Activated CD8-positive, alpha-beta memory T cell treated with anti-CD3 and anti-CD28 coated beads for 36 hours (primary cell): Measurements from ENCODE around the gene THADA. TPM values are rescaled to one million over a fixed set of nuclear protein-coding genes. Genes with fewer than 3 reads are reported as not detected.
"Not testable (repeated sequence)": the region's sequence is repeated elsewhere in the genome, so short reads cannot be mapped to it uniquely, and the experiment has no call there.

Source experiments
- CTCF ChIA-PET: fragments of 350-600 bp; sonication (Branson Sonifier 250); formaldehyde crosslinking; loops from one replicate; lab custom pipeline; 2021; ENCODE audit warnings: antibody characterized with exemption; lab: Charles Lee
- POLR2A ChIA-PET: fragments of 350-600 bp; sonication (Branson Sonifier 250); formaldehyde crosslinking; loops from one replicate; lab custom pipeline; 2021; ENCODE audit warnings: antibody characterized with exemption; lab: Charles Lee
- total RNA-seq, 2 experiments: library from RNA; stranded (reverse); gene quantifications; one replicate each; pipeline ENCODE4 v1.2.3, GENCODE V29; 2021

THADA gene
- total RNA-seq, 2 experiments from 2014 or later, result 52.7 to 54.2 TPM

DNA sequence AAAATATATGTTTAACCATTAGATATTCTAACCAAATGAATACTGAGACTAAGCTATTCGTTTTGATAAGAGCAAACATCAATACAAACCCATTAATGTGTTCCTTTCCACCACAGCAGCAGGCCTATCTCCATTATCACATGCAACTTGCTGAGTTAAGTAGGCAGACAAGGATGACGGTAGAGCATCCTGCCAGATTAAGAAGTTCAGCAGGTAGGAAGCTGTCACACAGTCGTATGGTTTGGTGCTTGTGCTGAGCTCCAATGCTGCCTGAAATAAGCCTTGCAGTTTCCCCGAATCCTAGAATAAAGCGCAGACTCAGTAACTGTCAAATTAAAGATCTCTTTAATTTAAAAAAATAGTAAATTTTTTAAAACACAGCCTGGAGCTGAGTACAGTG lies 39.6 kb downstream of the THADA start:
- CTCF ChIA-PET, result interaction anchor here (0.9 kb wide), 1 partner anchor 89 kb away, joined by 4 read pairs; no protein-coding TSS in a partner anchor
- POLR2A ChIA-PET, result interaction anchor here (0.6 kb wide), 1 partner anchor 23 kb away, joined by 9 read pairs; no protein-coding TSS in a partner anchor

DNA sequence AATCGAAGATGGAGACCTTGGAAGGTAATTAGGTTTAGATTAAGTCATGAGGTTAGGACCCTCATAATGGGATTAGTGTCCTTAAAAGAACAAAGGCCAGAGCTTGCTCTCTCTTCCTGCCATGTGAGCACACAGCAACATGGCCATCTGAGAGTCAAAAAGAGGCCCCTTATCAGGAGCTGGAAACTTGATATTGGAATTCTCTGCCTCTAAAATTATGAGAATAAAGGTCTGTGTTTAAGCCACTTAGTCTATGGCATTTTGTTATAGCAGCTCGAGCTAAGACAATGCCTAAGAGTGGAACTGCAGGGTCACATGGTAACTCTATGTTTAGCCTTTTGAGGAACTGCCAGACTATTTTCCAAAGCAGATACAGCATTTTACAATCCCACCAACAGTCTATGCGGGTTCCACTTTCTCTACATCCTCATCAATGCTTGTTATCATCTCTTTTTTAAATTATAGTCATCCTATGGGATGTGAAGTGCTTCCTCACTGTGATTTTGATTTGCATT lies 42.4 kb downstream of the THADA start:
- ChIA-PET POLR2A (no interaction called here), CTCF (interaction anchor here (0.6 to 1.0 kb wide), 2 partner anchors 27 to 1200 kb away, joined by 3 to 4 read pairs; no protein-coding TSS in a partner anchor)

DNA sequence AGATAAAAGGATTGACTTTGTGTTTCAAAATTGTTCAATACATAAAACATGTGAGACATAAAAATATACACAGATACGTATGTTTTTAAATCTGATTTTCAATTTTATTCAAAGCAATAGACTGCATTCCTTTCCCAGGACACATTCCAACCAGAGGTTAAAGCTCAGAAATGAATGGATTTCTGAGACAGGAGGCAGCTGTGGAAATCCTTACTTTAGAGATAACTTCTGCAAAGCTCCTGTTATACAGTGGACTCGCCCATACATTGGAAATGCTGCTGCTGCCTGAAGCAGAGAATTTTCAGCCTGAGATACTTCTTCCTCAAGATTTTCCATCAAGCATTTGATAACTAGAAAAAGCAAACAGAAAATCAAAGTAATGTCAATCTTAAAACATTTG lies 43.8 kb downstream of the THADA start:
- POLR2A ChIA-PET, result no interaction called here
- CTCF ChIA-PET, result interaction anchor here (0.7 kb wide), 2 partner anchors 46 to 693 kb away, joined by 3 to 4 read pairs; no protein-coding TSS in a partner anchor

DNA sequence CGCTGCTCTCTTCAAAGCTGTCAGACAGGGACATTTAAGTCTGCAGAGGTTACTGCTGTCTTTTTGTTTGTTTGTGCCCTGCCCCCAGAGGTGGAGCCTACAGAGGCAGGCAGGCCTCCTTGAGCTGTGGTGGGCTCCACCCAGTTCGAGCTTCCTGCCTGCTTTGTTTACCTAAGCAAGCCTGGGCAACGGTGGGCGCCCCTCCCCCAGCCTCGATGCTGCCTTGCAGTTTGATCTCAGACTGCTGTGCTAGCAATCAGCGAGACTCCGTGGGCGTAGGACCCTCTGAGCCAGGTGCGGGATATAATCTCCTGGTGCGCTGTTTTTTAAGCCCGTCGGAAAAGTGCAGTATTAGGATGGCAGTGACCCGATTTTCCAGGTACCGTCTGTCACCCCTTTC lies 47.5 kb downstream of the THADA start:
- CTCF ChIA-PET, POLR2A ChIA-PET: not testable (repeated sequence)

DNA sequence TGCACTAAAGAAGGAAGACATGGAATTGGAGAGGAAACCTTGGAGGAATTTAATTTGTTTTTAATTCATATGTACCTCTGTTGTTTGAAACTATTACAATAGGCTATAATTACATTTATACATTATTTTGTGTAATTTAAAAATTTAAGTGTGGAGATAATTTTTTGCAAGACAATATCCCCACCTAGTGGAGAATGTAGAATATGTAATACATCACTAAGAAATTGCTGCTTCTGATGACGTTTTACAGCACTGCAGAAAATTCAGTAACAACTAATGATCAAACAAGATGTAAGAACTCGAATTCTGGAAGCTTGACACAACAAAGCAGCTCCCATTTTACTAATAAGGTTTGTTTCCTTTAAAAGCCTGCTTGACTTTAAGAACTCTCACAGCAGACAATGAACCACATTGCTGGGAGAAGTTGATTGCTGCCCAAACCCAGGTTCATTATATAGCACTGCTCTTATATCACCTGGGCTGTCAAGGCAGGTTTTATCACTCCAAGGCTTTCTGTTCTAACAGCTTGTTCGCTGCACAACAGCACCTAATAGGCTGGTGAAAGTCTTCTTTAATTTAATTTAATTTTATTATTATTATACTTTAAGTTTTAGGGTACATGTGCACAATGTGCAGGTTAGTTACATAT lies 53.4 kb downstream of the THADA start:
- CTCF ChIA-PET, result interaction anchor here (1.4 kb wide), 1 partner anchor 49 kb away, joined by 5 read pairs; no protein-coding TSS in a partner anchor
- POLR2A ChIA-PET, result no interaction called here

DNA sequence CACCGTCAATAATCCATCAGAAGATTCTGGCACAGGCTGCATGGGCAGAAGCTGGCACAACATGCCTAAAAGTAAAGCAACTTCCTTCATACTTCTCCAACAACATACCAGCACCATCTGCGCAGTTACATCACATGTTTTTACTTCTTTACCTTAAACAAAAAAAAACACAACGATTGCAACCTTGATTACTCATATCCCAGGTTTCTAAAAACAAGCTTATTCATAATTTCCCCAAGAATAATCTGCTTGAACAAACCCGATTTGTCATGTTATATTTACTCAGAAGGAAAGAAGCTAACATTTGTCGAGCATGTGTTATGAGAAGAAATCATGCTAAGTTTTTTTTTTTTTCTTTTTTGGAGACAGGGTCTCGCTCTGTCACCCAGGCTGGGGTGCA lies 54.7 kb downstream of the THADA start:
- POLR2A ChIA-PET, result interaction anchor here (1.5 kb wide), 1 partner anchor 19 kb away, joined by 4 read pairs; no protein-coding TSS in a partner anchor
- CTCF ChIA-PET, result interaction anchor here (0.7 to 1.4 kb wide), 5 partner anchors 18 to 63 kb away, joined by 3 to 6 read pairs (median 3); no protein-coding TSS in a partner anchor

DNA sequence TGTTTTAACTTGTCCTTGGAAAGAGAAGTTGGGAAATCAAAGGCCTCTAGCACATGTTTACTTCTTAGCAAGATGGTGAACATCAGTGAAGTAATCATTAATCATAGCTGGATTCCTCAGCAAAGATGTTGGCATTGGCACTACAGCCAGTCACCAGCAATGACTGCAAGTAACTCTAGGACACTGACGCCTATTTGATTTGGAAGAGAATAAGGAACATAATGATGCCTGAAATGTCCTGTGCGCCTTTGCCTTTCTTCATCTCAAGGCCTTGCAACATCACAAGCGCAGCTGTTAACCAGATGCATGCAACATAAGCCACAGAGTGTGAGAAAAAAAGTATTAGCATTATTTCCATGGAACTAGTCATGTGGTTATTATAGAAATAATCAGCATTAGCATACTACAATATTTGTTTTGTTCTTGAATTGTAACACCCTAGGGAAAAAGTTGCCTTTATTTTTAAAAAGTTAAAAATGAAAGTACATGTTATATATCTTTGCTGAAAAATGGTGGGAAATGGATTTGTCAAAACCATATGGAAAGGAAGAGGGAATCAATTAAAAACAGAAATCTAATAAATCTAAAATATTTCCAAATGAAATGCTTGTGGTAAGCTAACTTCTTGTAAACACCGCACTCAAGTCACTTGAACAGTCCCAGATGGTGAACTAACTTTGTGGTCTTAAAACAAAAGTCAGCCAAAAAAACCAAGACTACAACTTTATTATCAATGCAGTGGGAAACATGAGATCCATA lies 55.6 kb downstream of the THADA start:
- ChIA-PET POLR2A (interaction anchor here (1.5 kb wide), 1 partner anchor 20 kb away, joined by 4 read pairs; no protein-coding TSS in a partner anchor), CTCF (interaction anchor here (0.7 to 1.5 kb wide), 2 partner anchors 30 to 37 kb away, joined by 5 to 6 read pairs; no protein-coding TSS in a partner anchor)

DNA sequence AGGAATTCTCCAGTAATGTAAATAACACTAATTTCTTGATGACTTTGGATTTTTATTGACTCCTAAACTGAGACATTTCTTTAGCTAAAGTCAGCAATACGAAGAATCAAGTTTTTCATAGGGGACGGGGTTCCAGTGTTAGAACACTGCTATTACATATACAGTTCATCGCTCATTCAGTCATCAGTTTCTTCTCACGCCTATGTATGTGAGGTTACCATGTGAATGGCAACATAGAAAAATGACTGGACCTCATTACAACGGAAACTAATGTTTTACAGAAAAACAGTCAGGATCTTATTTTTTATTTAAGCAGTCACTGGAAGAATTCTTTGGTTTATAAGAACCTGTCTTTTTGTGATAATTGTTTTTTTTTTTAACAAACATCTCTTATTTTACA lies 56.4 kb downstream of the THADA start:
- CTCF ChIA-PET, result interaction anchor here (1.5 kb wide), 1 partner anchor 38 kb away, joined by 5 read pairs; no protein-coding TSS in a partner anchor
- POLR2A ChIA-PET, result no interaction called here

DNA sequence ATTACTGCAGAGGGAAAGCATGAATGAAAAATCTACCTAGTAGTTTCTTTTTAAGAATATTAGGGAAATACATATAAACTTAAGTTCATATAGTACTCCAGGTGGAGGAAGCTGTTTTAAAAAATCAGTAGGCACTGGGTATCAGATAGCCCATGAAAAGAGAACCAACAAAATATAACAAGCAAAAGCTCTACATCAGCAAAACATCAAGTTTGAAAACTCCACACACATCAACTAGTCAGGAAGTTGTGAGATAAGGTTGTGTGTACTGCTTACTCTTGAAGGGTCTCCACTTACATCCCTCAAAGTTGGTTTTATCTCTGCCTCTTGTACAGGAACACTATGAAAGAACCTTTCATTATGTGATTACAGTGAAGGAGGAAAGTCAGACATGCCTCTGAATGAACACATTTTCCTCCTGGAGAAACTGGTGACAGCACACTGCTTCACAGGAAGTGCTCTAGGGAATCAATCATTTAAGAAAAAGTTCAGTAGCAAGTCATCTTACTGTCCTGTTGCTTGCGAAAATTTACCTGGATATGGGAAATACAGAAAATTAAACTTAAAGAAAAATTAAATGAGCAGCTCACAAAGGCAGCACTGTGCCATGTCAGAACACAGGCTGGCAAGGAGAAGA lies 57.7 kb downstream of the THADA start:
- POLR2A ChIA-PET, result interaction anchor here (0.6 kb wide), 1 partner anchor 680 kb away, joined by 5 read pairs; no protein-coding TSS in a partner anchor
- CTCF ChIA-PET, result interaction anchor here (0.6 to 0.7 kb wide), 2 partner anchors 39 to 43 kb away, joined by 3 read pairs; no protein-coding TSS in a partner anchor

DNA sequence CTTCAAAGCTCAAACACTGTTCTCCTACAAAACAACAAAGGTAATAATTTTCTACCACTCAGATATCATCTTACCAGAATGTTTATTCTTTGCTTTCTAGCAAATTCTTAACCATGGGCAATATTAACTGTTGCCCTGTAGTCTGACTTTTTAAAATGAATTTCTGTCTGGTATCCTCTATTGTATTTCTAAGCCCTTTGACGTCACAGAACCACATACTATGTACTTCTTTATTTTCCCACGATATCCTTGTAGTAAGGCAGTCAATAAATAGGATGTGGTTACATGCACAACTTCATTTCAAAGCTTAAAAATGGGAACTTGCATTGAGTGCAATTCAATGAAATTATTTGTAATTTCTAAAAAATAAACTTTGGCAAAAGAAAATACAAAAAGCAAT lies 58.7 kb downstream of the THADA start:
- POLR2A ChIA-PET, result no interaction called here
- CTCF ChIA-PET, result interaction anchor here (1.5 kb wide), 1 partner anchor 410 kb away, joined by 4 read pairs; no protein-coding TSS in a partner anchor

DNA sequence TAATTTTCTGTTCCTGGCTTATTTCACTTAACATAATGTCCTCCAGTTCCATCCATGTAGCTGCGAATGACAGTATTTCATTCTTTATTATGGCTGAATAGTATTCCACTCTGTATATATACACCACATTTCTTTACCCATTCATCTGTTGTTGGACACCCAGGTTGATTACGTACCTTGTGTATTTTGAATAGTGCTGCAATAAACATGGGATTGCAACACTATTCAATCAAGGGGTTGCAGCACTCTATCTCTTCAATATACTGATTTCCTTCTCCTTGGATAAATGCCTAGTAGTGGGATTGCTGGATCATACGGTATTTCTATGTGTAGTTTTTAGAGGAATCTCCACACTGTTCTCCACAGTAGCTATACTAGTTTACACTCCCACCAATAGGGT lies 61.3 kb downstream of the THADA start:
- POLR2A ChIA-PET, result interaction anchor here (1.3 kb wide), 1 partner anchor 13 kb away, joined by 11 read pairs; no protein-coding TSS in a partner anchor
- CTCF ChIA-PET, result interaction anchor here (0.6 to 0.8 kb wide), 2 partner anchors 50 to 314 kb away, joined by 3 to 5 read pairs; no protein-coding TSS in a partner anchor

DNA sequence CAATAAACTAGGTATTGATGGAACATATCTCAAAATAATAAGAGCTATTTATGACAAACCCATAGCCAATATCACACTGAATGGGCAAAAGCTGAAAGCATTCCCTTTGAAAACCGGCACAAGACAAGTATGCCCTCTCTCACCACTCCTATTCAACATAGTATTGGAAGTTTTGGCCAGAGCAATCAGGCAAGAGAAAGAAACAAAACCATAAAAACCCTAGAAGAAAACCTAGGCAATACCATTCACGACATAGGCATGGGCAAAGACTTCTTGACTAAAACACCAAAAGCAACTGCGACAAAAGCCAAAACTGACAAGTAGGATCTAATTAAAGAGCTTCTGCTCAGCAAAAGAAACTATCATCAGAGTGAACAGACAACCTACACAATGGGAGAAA lies 63.3 kb downstream of the THADA start:
- POLR2A ChIA-PET, result not testable (repeated sequence)
- CTCF ChIA-PET, result interaction anchor here (0.7 to 0.9 kb wide), 2 partner anchors 13 to 644 kb away, joined by 3 read pairs; no protein-coding TSS in a partner anchor

DNA sequence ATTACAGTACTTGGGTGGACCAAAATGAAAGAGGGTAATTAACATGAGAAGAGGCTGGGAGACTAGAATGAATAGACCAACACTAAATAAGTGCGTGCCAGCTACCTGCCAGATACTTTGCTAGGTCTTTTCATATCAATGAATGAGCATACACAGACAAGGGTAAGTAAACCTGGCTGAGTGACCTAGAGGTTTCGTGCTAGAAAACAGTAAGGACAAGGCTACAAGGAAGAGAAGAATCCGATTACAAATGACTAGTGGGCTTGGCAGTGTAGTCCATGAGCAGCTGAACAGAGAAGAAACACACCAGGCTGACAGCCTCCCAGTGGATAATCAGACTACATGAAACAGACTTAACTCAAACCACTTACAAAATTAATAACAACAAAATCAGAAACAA lies 64.6 kb downstream of the THADA start:
- ChIA-PET CTCF (no interaction called here), POLR2A (no interaction called here)

DNA sequence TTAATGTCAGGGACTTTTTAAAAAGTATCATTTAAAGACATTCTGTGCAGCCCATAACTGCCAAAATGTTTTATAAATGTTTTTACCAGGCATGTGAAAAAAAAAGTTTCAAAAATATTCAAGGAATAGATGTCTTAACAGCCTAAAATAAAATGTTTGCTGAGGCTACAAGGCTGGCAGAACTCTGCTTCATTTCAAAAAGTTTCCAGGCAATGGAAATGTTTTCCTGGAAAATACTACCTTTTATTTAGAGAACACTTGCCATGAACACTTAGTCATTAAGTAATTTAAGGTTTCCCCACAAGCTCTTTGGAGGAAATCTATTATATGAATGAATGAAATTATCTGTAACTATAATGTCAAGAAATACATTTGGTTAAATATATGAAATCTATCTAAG lies 68.8 kb downstream of the THADA start:
- CTCF ChIA-PET, result no interaction called here
- POLR2A ChIA-PET, result no interaction called here

DNA sequence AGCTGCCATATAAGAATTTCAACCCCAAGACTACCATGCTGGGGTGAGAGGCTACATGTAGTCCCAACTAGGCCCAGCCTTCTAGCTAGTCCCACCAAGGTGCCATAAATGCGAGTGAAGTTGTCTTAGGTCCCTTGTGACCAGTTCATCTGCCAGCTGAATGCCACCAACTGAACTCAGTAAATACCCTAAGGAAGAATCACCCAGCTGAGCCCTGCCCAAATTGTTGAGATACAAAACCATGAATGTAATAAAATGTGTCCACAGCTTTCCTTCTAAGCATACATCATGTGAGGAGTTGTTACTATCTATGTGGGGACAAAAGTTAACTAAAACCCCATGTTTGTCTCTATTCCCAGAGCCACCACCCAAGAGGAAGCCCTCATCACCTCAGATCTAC lies 70.3 kb downstream of the THADA start:
- CTCF ChIA-PET, result no interaction called here
- POLR2A ChIA-PET, result no interaction called here

DNA sequence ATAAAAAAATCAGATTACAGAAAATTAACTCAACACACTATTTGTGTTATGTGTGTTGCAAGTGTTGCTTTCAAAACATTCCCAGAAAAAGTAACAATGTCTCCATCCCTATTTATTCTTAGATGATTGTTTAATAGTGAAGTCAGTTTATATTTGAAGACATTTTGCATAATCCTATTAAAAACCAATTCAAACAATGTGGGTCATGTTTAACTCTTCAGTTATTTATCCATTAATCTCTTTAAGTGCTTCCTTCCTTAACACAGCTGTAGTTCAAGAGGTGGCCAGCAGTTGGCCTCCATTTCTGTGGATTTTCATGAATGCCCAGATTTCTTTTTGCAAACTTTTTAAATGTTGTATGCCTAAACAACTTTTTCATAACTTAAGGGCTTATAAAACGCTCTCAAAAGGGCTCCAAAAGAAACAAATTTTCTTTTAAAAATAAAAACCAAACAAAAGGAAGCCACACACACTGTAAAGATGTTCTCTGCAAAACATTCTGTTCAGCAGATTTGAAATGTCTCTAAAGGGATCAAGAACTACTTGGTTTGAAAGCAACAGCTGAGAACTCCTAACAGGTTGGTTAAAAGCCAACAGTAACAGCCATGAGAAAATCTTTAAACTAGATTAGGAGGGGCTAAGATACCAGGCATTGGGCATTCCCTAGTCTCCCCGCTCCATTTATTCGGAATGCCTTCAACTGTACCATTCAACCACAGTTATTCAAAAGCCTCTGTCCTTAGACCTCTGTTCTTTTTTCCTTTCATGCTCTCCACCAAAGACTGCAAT lies 71.5 kb downstream of the THADA start:
- ChIA-PET POLR2A (no interaction called here), CTCF (no interaction called here)

DNA sequence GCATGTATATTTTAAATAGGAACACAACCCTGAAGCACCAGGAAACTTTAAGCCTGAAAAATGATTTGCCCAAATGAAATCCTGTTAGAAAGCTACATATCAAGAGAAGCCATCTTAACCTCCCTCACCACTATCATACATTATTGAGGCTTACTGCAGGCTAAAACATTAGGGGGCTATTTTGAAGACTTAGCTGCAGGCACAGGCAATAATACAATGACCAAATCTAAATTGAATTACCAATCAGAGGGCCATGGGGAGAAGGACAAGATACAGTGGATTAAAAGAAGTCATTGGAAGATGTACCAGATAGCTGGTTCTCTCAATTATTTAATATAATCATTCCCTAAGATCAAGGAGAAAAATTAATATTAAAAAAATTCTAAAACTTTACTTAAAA lies 73.7 kb downstream of the THADA start:
- ChIA-PET CTCF (no interaction called here), POLR2A (interaction anchor here (0.7 to 1.0 kb wide), 2 partner anchors 12 kb away, joined by 3 to 11 read pairs; no protein-coding TSS in a partner anchor)

DNA sequence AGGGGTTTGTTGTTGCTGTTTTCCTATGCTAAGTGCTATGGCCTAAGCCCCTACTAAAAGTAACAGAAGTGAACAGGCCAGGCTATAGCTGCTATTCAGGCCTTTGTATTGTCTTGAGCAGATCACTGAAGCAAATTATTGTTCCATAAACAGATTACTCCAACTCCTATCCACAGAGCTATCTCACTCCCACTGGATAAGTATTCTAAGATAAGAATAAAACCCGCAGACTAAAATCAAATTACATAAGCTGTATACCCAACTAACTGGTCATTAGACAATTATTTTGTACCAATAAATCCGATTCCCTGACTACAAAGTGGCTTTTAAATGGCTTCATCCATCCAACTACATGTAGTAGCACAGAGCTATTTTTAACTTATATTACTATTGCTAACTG lies 74.3 kb downstream of the THADA start:
- POLR2A ChIA-PET, result interaction anchor here (0.7 to 1.0 kb wide), 2 partner anchors 11 to 13 kb away, joined by 3 to 11 read pairs; no protein-coding TSS in a partner anchor
- CTCF ChIA-PET, result no interaction called here
